Natural killer cell treated with Interleukin-12 subunit alpha and Interleukin-12 subunit beta and Interleukin-15 and Interleukin-18, amount 100 ng/mL, for 72 hours (primary cell): ENCODE results near the gene SAMM50. TPM values are rescaled to one million over a fixed set of nuclear protein-coding genes. Genes with fewer than 3 reads are reported as not detected.

Experiments
- ATAC-seq, 2 donors: fragments of 150-1000 bp; cut with Tn5 transposase in 1 of 2; sonication (Bioruptor Pico), chemical (Tn5 transposase) in 1 of 2; 2 replicates each; pipeline ENCODE4 v1.10.0; 2021
- DNase-seq: peaks from one replicate; pipeline ENCODE4 v3.0.0; 2022; ENCODE audit warnings: low spot score
- H3K27ac Mint-ChIP-seq, 2 donors: 1 replicate in 1 of 2; 2 replicates in 1 of 2; pipeline ENCODE4 v1.8.0; 2022; ENCODE audit warnings: mixed read lengths in 2 of 2, mild to moderate bottlenecking in 1 of 2, moderate library complexity in 1 of 2
- H3K27me3 Mint-ChIP-seq, 2 donors: 1 replicate in 1 of 2; 2 replicates in 1 of 2; pipeline ENCODE4 v1.8.0; 2022; ENCODE audit warnings: mixed read lengths in 2 of 2
- H3K36me3 Mint-ChIP-seq: one replicate; pipeline ENCODE4 v1.8.0; 2022; ENCODE audit warnings: mixed read lengths
- H3K4me1 Mint-ChIP-seq, 2 donors: 1 replicate in 1 of 2; 2 replicates in 1 of 2; pipeline ENCODE4 v1.8.0; 2022; ENCODE audit warnings: low read depth in 2 of 2, mixed read lengths in 2 of 2, mild to moderate bottlenecking in 1 of 2
- H3K4me3 Mint-ChIP-seq: one replicate; pipeline ENCODE4 v1.8.0; 2022; ENCODE audit warnings: mixed read lengths
- H3K9me3 Mint-ChIP-seq: 2 replicates; pipeline ENCODE4 v1.8.0; 2022; ENCODE audit warnings: mixed read lengths
- total RNA-seq, 2 donors: library from RNA; stranded (reverse); gene quantifications; one replicate each; pipeline ENCODE4 v1.2.3, GENCODE V29; 2022

The SAMM50 gene
- total RNA-seq, 2 donors from 2014 or later: 45.5 to 46.5 TPM

DNA sequence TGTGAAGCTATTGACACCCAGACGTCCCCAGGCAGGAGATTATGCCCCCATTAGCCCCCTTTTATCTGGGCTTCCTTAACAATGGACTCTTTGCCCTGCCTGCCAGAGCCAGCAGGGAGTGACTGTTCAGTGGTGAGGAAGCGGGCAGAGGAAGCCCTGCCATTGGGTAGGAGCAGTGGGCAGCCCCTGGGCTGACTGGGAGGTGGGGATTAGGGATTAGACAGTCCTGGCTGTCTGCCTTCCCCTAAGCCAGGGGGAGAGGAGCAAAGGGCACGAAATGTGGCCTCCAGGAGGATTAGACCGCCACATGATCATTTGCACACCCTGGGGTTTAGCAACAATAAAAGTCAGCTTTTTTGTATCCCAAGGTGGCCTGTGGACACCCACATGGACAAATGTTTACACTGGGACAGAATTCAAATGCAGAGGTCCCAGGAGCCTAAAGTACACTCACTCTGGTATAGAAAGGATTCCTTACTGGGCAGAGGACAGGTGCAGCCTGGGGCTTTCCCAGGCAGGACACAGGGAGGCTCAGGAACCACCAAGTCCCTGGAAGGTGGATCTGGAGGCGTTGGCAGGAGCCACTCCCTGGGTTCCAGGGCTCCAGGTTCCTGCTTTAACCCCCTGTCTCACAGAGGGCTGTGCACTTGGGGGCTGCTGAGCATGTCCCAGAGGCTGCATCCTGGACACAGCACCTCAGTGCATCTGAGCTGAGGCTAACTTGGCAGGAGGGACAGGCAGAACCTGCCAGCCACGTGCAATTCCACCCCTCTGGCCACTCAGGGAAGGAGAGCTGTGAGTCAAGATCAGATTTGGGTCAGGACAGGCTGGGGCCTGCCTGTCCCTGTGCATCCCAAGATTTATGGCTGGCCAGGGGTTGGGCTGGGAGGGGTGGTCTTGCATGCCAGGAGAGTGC is 29.6 kb upstream of the SAMM50 start:
- no peak for ATAC-seq
- no peak for DNase-seq
- Mint-ChIP-seq H3K9me3 (no peaks in the 10 kb centered on the region), H3K27ac (no peak overlapping the region), H3K4me1 (peaks cover 4 to 6% of the 10 kb centered on the region in 2 donors), H3K4me3 (no peak overlapping the region), H3K27me3 (peaks cover 5 to 6% of the 10 kb centered on the region in 2 donors), H3K36me3 (no peaks in the 10 kb centered on the region)

DNA sequence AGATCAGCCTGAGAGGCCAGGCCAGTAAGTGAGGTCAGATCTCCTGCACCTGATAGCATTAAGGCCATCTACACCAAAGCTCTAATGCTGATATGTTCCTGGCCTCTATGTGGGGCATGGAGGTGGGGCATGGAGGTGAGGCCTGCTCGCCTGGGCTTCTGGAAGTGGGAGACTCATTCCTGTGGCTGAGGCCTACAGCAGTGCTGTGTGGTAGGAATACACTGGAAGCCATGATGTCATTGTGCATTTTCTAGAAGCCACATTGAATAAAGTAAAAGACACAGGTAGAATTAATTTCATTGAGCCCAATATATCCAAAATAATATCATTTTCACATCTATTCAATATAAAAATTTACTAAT is 28.9 kb upstream of the SAMM50 start:
- H3K27me3 Mint-ChIP-seq: peaks cover 0 to 3% of the 10 kb centered on the region in 2 donors
- H3K9me3 Mint-ChIP-seq: no peaks in the 10 kb centered on the region
- no peaks in the 10 kb centered on the region for H3K36me3 Mint-ChIP-seq
- H3K27ac Mint-ChIP-seq: no peak overlapping the region
- ATAC-seq (no peak), DNase-seq (no peak)
- peaks cover 4 to 6% of the 10 kb centered on the region in 2 donors for H3K4me1 Mint-ChIP-seq
- H3K4me3 Mint-ChIP-seq: no peak overlapping the region

DNA sequence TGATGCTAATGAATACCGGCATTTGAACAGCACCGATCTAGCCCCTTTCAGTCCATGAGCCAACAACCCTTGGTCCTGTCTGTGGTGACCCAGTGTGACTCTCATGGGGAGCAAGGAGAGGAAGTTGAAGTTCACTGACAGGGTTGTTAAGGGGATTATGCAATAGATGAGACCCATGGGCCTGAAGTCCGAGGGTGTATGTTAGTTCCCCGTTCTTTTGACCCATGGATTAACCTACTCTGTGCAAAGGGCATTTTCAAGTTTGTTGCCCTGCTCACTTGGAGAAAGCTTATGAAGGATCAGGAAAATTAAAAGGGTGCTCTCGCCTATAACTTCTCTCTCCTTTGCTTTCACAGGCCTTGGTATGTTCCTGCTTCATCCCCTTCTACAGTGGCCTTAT is 26.8 kb upstream of the SAMM50 start:
- Mint-ChIP-seq H3K4me3 (no peak overlapping the region), H3K27me3 (peaks cover 0 to 6% of the 10 kb centered on the region in 2 donors), H3K27ac (no peak overlapping the region), H3K4me1 (no peaks in the 10 kb centered on the region), H3K9me3 (no peaks in the 10 kb centered on the region), H3K36me3 (no peaks in the 10 kb centered on the region)
- DNase-seq: no peak
- ATAC-seq: no peak

DNA sequence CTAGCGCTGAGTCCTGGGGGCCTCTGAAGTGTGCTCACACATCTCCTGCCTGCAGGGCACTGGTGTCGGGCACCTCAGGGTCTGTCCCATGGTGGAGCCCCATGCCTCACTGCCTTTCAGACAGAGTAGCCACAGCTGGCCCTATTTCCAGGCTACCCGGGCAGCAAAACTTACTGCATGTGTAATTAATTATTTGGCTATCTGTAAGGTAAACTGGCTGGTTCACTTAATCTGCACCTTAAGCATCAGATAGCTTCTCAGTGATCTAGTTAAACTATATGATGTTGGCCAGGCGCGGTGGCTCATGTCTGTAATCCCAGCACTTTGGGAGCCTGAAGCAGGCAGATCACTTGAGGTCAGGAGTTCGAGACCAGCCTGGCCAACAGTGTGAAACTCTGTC is 26.3 kb upstream of the SAMM50 start:
- Mint-ChIP-seq H3K27me3 (peaks cover 0 to 8% of the 10 kb centered on the region in 2 donors), H3K4me1 (no peaks in the 10 kb centered on the region), H3K4me3 (no peak overlapping the region), H3K27ac (no peak overlapping the region), H3K9me3 (no peaks in the 10 kb centered on the region), H3K36me3 (no peaks in the 10 kb centered on the region)
- ATAC-seq (no peak), DNase-seq (no peak)

DNA sequence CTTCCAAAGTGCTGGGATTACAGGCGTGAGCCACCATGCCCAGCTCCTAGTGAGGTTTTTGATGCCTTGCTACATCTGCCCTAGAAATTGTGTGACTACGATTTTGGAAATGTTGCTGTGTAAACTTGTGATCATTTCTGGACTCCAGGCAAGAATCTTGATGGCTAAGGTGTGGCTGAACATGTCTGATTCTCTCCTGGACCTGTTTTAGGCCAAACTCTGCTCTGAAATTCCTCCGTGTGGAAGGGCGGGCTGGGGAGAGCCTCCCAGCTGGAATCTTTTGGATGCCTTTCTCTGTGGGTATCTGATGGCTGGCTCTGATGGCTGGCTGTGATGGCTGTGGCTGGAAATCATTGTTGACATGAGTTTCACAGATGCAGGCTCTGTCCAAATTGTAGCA is 23.5 kb upstream of the SAMM50 start:
- DNase-seq: no peak
- Mint-ChIP-seq H3K27ac (no peak overlapping the region), H3K9me3 (no peaks in the 10 kb centered on the region), H3K4me3 (no peak overlapping the region), H3K27me3 (peaks cover 0 to 17% of the 10 kb centered on the region in 2 donors), H3K36me3 (no peaks in the 10 kb centered on the region), H3K4me1 (no peaks in the 10 kb centered on the region)
- no peak for ATAC-seq

DNA sequence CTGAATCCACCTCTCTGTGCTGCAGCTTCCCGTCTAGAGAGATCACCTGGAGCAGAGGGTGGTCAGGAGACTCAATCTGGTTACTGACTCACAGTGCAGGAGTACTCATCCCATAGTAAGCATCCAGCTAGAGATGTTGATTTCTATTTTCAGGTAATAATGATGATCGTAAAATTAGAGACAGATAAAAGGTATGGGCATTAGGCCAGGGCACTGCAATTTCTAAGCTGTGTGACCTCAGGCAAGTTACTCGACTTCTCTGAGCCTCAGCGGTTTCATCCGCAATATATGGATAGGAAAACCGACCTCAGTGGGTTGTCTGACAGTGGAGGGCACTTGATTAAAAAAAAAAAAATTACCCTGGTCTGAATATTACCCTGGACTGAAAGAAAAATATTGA is 13.8 kb upstream of the SAMM50 start:
- H3K4me1 Mint-ChIP-seq: no peaks in the 10 kb centered on the region
- ATAC-seq: no peak
- H3K27ac Mint-ChIP-seq: no peak overlapping the region

DNA sequence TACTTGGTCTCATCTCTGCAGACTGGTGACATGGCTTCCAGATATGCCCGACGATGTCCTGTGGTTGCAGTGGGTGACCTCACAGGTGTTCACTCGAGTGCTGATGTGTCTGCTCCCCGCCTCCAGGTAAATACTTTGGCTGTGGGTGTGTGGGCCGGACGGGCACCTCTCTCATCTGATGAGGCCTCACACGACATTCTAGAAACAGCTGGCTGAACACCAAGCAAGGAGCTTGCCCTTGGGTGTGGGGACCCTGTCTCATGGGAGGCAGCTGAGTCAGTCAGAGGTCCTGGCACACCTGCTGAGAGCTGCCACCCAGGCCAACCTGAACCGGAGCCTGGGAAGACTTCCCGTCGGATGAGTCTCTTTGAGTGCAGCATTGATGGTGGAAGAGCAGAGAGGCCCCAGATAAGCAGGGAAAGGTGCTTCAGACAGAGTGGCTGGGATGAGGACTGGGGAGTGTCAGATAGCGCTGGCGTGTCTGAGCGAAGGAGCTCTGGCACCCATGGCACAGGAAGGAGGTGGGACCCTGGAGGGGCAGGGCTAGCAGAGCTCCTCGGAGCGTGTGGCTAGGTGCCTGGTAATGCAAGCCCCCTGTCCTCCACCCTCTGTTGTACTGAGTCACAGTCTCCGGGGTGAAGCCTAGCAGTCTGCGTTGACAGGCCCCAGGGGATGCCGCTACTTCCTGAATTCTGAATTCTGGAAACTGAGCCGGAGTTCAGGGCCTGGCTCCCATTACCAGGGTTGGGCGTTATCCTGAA is 10.4 kb upstream of the SAMM50 start:
- H3K4me1 Mint-ChIP-seq: no peaks in the 10 kb centered on the region
- no peak overlapping the region for H3K27ac Mint-ChIP-seq
- no peak for ATAC-seq
- H3K9me3 Mint-ChIP-seq: no peaks in the 10 kb centered on the region
- DNase-seq: no peak
- peaks cover 22 to 23% of the 10 kb centered on the region in 2 donors for H3K27me3 Mint-ChIP-seq
- H3K36me3 Mint-ChIP-seq: no peaks in the 10 kb centered on the region
- no peak overlapping the region for H3K4me3 Mint-ChIP-seq

More for the DNA sequence above, 13.8 kb upstream of the SAMM50 start:
- Mint-ChIP-seq H3K9me3 (no peaks in the 10 kb centered on the region), H3K4me3 (no peak overlapping the region), H3K36me3 (no peaks in the 10 kb centered on the region), H3K27me3 (peaks cover 18 to 34% of the 10 kb centered on the region in 2 donors)
- no peak for DNase-seq

DNA sequence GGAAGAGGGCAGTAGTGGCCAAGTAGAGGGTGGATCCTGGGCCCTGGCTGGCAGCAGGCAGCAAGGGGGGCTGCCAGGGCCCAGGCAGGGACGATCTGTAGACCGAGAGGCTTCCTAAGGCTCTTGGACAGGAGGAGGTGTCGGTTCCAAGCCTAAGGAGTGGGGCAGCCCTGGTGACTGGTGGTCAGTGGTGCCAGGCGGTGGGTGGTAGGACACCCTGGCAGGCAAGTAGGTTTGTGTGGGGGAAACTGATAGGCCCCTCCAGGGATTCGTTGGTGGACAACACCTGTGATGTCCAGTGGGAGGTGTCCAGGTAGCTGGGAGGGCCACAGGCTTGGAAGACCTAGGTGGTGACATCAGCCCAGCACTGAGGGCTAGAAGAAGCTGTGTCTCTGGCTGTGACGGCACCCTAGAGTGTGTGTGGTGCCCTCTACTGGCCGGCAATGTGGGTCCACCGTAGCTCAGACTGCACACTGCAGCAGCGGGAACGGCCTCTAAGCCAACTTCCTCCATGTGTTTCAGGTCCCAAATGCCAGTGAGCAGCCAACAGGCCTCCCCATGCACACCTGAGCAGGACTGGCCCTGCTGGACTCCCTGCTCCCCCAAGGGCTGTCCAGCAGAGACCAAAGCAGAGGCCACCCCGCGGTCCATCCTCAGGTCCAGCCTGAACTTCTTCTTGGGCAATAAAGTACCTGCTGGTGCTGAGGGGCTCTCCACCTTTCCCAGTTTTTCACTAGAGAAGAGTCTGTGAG is 9.4 kb upstream of the SAMM50 start:
- Mint-ChIP-seq H3K27ac (no peak overlapping the region), H3K4me3 (no peak overlapping the region), H3K27me3 (peaks cover 22 to 23% of the 10 kb centered on the region in 2 donors), H3K4me1 (no peaks in the 10 kb centered on the region), H3K9me3 (no peaks in the 10 kb centered on the region), H3K36me3 (no peaks in the 10 kb centered on the region)
- peak; percentile 88 to 89 for ATAC-seq
- DNase-seq: peak; percentile 74

DNA sequence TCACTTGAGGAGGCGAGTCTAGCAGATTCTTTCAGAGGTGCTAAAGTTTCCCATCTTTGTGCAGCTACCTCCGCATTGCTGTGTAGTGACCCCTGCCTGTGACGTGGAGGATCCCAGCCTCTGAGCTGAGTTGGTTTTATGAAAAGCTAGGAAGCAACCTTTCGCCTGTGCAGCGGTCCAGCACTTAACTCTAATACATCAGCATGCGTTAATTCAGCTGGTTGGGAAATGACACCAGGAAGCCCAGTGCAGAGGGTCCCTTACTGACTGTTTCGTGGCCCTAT is 8.9 kb upstream of the SAMM50 start:
- Mint-ChIP-seq H3K27ac (no peak overlapping the region), H3K9me3 (no peaks in the 10 kb centered on the region), H3K4me3 (no peak overlapping the region), H3K36me3 (no peaks in the 10 kb centered on the region), H3K27me3 (peaks cover 22 to 23% of the 10 kb centered on the region in 2 donors), H3K4me1 (no peaks in the 10 kb centered on the region)
- ATAC-seq: no peak
- no peak for DNase-seq

DNA sequence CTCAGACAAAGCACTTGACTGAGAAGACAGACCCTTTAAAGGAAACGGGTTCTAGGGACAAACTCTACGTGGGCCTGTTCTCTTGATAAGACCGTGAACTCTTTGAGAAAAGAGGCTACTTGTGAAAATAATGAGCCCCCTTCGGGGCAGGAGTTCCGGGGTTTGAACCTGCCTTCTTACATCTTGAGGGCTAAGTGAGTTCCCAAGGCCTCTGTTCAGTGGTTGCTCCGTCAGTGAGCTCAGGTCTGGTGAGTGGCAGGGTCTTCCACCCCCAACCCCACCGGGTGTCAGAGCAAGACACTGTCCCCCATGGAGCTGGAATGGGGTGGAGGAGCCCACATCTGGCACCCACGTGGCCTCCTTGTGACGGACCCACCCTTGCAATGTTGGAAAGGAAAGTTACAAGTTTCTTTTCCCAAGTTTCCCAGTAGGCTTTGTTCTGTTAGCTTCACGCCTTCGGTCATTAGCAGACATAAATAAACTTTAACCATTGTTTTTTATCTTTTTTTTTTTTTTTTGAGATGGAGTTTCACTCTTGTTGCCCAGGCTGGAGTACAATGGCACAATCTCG is 6.3 kb upstream of the SAMM50 start:
- Mint-ChIP-seq H3K36me3 (no peaks in the 10 kb centered on the region), H3K9me3 (no peaks in the 10 kb centered on the region), H3K27me3 (peaks cover 9 to 21% of the 10 kb centered on the region in 2 donors), H3K27ac (no peak overlapping the region), H3K4me1 (peaks cover 1 to 2% of the 10 kb centered on the region in 2 donors), H3K4me3 (no peak overlapping the region)
- DNase-seq: no peak
- no peak for ATAC-seq

DNA sequence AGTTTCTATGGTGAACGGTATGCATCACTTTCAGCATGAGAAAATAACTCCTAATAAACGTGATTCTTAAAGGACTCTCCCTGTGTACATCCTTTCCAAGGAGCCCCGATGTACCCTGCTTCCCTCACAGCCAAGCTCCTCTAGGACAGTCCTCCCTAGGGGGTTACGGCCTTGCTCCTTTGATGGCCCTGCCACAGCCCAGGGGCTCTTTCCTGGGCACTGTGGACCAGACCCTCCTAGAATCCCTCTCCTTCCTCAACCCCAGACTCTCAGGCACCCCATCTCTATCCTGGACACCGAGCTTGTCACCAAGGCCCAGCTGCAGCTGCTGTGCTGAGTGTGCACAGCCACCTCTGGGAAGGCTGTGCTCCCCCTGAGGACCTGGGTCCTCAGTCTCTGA is 3.9 kb upstream of the SAMM50 start:
- DNase-seq: no peak
- Mint-ChIP-seq H3K9me3 (no peaks in the 10 kb centered on the region), H3K36me3 (peaks cover 5% of the 10 kb centered on the region), H3K27me3 (peaks cover 0 to 12% of the 10 kb centered on the region in 2 donors), H3K4me1 (peaks cover 18% of the 10 kb centered on the region in 2 donors), H3K4me3 (no peak overlapping the region), H3K27ac (no peak overlapping the region)
- no peak for ATAC-seq

DNA sequence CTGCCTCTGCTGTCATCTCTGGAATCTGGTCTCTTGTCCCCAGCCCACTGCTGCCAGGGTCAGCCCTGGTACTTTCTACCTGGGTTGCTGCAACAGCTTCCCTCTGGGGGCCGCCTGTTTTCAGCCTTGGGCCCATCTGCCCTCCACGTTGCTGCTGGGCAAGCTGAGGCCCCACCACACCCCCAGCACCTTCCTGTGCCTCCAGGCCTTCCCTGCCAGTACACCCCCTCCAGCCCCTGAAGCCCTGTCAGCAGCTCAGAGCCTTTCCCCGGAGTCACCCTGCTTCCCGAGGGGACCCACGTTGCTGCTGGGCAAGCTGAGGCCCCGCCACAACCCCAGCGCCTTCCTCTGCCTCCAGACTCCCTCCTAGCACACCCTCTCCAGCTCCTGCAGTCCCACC is 3.3 kb upstream of the SAMM50 start:
- Mint-ChIP-seq H3K4me3 (no peak overlapping the region), H3K9me3 (no peaks in the 10 kb centered on the region), H3K4me1 (peaks cover 21 to 24% of the 10 kb centered on the region in 2 donors), H3K27ac (no peak overlapping the region), H3K27me3 (peaks cover 0 to 10% of the 10 kb centered on the region in 2 donors), H3K36me3 (peaks cover 5% of the 10 kb centered on the region)
- ATAC-seq (no peak), DNase-seq (no peak)

DNA sequence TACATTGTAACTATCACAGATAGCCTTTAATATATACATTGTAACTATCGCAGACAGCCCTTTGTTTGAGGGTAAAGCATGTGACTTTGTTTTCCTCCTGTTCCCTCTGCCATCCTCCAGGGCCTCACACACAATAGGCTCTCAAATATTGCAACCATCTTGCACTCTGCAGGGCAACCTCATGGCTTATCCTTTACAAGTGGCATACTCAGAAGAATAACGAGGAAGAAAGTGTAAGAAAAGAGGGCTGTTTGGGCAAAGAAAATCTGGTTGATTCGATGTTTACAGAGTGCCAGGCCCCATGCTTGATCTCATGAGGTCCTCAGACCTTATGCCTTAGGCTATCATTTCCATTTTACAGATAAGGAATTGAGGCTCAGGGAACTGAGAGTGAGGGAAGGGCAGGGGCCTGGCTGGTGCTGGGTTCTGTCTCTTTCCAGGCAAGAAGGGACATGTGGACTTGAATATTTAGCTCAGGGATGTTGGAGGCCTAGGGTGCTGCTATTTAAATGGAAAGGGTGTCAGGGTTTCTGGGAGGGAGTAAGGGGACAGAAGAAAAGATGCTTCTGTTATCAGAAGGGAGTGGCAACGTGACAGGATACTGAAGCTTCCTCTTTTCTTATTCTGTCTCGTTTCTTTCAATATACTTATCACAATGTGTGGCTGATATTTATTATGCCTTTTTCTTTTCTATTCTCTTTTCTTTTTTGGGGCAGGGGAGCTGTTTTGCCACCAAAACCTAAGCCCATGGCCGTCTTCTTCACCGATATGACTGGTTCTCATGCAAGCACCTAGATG is 1.1 kb upstream of the SAMM50 start:
- Mint-ChIP-seq H3K4me3 (peak overlapping the region; percentile 95), H3K27ac (peak overlapping the region; percentile 77 to 79), H3K4me1 (peaks cover 27 to 31% of the 10 kb centered on the region in 2 donors), H3K36me3 (peaks cover 10% of the 10 kb centered on the region), H3K9me3 (no peaks in the 10 kb centered on the region), H3K27me3 (peaks cover 0 to 7% of the 10 kb centered on the region in 2 donors)
- ATAC-seq (no peak), DNase-seq (no peak)
